SH-SY5Y (cell line): ENCODE measurements around the gene MCFD2.

Source experiments
- GATA2 ChIP-seq: IDR thresholded peaks from 2 replicates; pipeline ENCODE4 v1.6.1; 2011; ENCODE audit warnings: mild to moderate bottlenecking, low read depth, low read length
- GATA3 ChIP-seq: IDR thresholded peaks from 2 replicates; pipeline ENCODE4 v1.6.1; 2011; ENCODE audit warnings: low read depth, mild to moderate bottlenecking, low read length, moderate library complexity

DNA sequence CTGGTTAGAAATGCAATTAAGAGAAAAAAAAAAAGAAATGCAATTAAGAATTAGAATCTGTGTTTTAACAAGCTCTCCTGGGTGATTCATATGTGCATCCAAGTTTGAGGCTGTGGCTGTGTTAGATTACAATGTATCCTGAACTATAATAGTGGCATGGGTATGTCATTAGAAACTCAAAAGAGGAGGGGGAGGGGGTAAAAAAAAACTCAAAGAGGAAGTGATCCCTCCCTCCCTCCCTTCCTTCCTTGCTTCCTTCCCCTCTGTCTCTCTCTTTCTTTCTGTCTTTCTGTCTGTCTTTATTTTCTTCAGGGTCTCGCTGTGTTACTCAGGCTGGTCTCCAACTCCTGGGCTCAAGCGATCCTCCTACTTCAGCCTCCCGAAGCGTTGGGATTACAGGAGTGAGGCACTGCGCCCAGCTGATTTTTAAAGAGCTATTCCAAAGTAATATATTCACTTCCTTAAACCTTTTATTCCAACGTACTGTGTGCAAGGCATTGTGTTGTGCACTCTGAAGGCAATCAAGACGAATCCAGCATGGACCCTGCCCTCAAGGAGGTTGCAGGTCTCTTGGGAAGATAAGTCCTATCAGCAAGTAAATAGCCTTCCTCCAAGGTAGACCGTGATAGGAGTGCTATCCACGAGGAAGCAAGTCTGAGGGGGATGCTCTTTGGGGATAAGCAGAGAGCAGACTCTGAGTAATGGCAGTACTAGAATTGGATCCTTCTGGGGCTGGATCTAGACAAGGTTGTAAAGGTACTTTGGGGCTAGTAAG, 35.9 kb upstream of the MCFD2 start:
- TF ChIP-seq GATA2 (no peak), GATA3 (no peak)
